ENCODE results near the gene HUWE1.
A peak's percentile ranks its signal among the peaks of the same experiment; 100 is the strongest.
"Not testable (repeated sequence)": the region's sequence is repeated elsewhere in the genome, so short reads cannot be mapped to it uniquely, and the experiment has no call there.

Gene HUWE1

GRCh38 chrX:53686151-53686885 lies at the start of gene HUWE1:
Gene HUWE1, minus strand, starts transcription at chrX:53686719. Its CDS starts 32,612 bp downstream, at chrX:53654107.
- peak; percentile 74 to 78 for DNase-seq (ENCODE audit: low read depth in 2 of 2)

GRCh38 chrX:53732797-53733196 lies 46.3 kb upstream of the HUWE1 start:
- no peak for DNase-seq (ENCODE audit: low read depth in 2 of 2)

- no peak for DNase-seq (ENCODE audit: low read depth in 2 of 2)
These were observed 43.2 kb upstream of the HUWE1 start for GRCh38 chrX:53729751-53730150.

- no peak for DNase-seq (ENCODE audit: low read depth in 2 of 2)
These were observed 42.0 kb upstream of the HUWE1 start for GRCh38 chrX:53728506-53728905.

GRCh38 chrX:53724872-53725271 lies 38.4 kb upstream of the HUWE1 start:
- no peak for DNase-seq (ENCODE audit: low read depth in 2 of 2)

- no peak for DNase-seq (ENCODE audit: low read depth in 2 of 2)
These were observed 36.9 kb upstream of the HUWE1 start for GRCh38 chrX:53723381-53723780.

GRCh38 chrX:53721610-53722009 lies 35.1 kb upstream of the HUWE1 start:
- not testable (repeated sequence) for DNase-seq (ENCODE audit: low read depth in 2 of 2)

- DNase-seq (ENCODE audit: low read depth in 2 of 2), result not testable (repeated sequence)
These were observed 33.1 kb upstream of the HUWE1 start for GRCh38 chrX:53719666-53720065.

- DNase-seq (ENCODE audit: low read depth in 2 of 2), result no peak
These were observed 31.6 kb upstream of the HUWE1 start for GRCh38 chrX:53718073-53718472.

GRCh38 chrX:53717205-53717604 lies 30.7 kb upstream of the HUWE1 start:
- no peak for DNase-seq (ENCODE audit: low read depth in 2 of 2)

- DNase-seq (ENCODE audit: low read depth in 2 of 2), result peak in 1 of 2 donors; percentile 46
These were observed 30.0 kb upstream of the HUWE1 start for GRCh38 chrX:53716328-53717088.

- no peak for DNase-seq (ENCODE audit: low read depth in 2 of 2)
These were observed 28.9 kb upstream of the HUWE1 start for GRCh38 chrX:53715346-53715924.

GRCh38 chrX:53714580-53715345 lies 28.2 kb upstream of the HUWE1 start:
- peak; percentile 44 to 53 for DNase-seq (ENCODE audit: low read depth in 2 of 2)

- no peak for DNase-seq (ENCODE audit: low read depth in 2 of 2)
These were observed 27.6 kb upstream of the HUWE1 start for GRCh38 chrX:53713987-53714579.

- no peak for DNase-seq (ENCODE audit: low read depth in 2 of 2)
These were observed 24.9 kb upstream of the HUWE1 start for GRCh38 chrX:53711436-53711835.

GRCh38 chrX:53704854-53705253 lies 18.3 kb upstream of the HUWE1 start:
- no peak for DNase-seq (ENCODE audit: low read depth in 2 of 2)

- no peak for DNase-seq (ENCODE audit: low read depth in 2 of 2)
These were observed 17.8 kb upstream of the HUWE1 start for GRCh38 chrX:53704294-53704693.

GRCh38 chrX:53695946-53696549 lies 9.5 kb upstream of the HUWE1 start:
- DNase-seq (ENCODE audit: low read depth in 2 of 2), result no peak

GRCh38 chrX:53694642-53695041 lies 8.1 kb upstream of the HUWE1 start:
- no peak for DNase-seq (ENCODE audit: low read depth in 2 of 2)

- DNase-seq (ENCODE audit: low read depth in 2 of 2), result no peak
These were observed 1.8 kb upstream of the HUWE1 start for GRCh38 chrX:53688300-53688699.

- no peak for DNase-seq (ENCODE audit: low read depth in 2 of 2)
These were observed 808 bp downstream of the HUWE1 start for GRCh38 chrX:53685711-53686110.
